HG03460 (cell line): ENCODE measurements around the gene GABBR2.

Experiments
- ATAC-seq: cut with Tn5 transposase; IDR thresholded peaks from one replicate; pipeline ENCODE4 v1.9.1; 2021; ENCODE audit not compliant: unreplicated experiment

The GABBR2 gene

DNA sequence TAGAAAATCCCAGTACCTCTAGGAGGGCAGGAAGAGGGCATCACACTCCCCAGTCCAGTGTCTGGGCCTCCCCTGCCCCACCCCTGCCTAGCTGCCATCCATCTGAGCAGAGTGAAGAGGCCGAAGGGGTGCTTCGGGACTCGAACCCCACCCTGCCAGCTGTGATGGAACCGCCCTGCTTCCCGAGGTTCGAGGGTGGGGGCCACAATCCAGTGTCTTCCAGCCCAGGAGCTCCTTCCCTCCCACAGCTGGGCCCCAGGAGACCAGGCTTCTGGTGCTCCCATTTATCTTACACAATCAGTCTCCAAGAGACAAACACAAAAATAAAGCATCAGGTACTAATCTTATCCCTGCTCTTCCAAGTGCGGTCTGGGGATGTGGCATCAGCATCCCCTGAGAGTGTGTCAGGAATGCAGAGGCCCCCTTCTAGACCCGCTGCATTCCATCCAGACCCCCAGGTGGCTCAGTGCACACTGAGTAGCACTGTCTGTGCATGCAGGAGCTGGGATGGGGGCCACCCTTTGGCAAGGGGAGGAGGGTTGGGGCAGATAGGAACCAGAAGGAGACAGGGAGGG, 330.4 kb downstream of the GABBR2 start:
- no peak for ATAC-seq

DNA sequence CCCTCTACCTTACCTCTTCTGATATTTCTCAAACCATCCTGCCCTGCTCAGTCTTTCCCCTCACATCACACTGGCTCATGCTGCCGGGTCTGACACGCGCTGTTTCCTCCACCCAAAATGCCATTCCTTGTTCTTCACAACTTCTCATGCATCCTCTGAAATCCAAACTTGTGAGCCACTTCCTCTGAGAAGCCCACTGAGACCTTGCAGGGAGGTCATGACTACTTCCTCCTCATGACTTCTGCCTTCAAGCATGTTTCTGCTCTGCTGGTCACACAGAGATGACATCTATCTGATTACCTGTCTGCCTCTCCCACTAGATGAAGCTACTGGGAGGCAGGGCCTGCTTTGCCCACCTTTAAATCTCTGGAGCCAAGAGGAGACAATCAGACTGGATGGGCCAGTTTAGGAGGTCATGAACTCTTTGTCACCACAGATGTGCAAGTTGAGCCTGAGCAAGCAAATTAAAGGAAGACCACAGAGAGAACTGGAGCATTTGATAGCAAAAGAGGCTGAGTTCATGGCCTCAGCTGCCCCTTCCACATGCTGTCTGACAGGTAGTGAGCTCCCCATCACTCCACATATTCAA, 333.5 kb downstream of the GABBR2 start:
- peak; percentile 49 for ATAC-seq

DNA sequence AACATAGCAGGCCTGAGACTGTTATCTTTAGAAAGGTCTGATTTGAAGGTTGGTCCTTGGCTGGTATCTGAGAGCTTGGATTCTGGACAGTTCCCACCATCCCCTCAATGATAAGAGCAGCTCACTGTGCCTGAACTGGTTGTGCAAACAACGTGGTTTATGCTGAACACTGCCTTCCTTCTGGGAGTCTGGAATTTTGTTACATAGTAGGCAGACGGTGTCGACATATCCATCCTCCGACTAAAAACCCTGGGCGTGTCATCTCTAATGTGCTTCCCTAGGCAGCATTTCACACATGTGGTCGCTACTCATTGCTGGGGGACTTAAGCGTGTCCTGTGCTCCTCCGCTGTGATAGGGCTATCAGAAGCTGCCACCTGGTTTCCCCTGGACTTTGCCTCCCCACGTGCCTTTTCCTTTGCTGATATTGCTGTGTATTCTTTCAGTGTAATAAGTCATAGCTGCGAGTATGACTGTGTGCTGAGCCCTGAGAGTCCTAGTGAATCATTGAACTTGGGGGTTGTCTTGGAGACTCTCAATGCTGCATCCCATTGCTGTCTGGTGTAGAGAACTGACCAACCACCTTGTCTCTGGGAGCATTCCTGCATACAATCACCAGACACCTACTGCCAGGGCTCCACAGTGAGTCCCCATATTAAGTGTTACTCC, 334.2 kb downstream of the GABBR2 start:
- ATAC-seq: peak; percentile 27

DNA sequence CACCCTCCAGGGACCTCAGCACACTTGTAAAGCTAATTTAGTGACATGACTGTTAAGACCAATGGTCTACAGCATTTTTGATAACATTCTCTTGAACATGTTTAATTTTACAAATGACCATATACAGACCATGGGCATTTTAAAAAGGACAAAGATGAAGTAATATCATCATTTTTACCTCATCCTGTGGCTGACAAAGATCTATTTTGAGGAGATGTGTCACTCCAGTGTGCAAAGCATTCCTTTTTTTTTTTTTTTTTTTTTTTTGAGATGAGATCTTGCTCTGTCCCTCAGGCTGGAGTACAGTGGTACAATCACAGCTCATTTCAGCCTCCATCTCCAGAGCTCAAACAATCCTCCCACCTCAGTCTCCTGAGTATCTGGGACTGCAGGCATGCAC, 335.1 kb downstream of the GABBR2 start:
- no peak for ATAC-seq

DNA sequence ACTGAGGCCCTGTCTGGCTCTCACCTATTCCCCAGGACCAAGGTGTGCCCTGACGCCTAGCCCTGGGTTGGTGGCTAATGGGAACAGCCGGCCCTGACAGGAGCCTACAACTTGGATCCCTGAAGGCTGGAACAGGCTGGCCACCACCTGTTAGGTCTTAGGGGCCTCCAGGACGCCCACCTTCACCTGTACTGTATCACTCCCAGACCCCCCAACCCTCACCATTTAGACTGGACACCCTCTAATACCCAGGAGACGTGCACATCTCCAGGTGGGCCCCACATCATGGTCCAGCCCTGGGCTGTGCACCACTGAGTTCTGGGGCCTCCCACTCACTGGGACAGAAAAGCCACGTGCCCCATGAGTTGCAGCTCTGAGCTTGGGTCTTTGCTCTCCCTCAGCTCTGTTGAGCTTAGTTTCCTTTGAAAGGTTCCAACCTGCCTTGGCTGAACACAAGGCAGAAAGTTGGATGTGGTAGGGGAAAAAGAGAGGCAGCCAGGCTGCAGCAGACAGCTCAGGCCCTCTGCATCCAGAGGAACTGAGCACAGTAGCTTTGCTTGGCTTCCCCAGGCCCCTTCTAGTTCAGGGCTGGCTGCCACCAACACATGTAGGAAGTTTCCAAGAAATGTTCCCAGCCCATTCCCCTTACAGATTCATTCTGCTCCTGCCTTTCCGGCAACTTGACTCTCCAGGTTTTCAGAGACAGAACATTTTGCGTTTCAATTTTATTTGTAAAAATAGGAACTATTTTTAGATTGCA, 336.5 kb downstream of the GABBR2 start:
- ATAC-seq: no peak

DNA sequence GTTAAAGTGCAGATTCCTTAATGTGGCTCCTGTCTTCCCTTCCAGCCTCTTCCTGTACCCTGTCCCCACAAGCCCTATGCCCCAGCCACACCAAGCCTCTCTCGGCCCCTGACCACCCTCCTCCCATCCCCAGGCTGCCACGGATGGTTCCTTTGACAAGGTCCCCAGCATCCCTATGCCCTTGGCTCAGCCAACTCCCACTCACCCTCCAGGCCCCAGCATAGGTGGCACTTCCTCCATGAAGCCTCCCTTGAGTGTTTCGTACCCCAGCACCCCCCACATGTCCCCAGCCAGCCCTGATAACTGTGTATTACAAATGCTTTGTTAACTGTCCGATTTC, 337.8 kb downstream of the GABBR2 start:
- ATAC-seq: no peak

DNA sequence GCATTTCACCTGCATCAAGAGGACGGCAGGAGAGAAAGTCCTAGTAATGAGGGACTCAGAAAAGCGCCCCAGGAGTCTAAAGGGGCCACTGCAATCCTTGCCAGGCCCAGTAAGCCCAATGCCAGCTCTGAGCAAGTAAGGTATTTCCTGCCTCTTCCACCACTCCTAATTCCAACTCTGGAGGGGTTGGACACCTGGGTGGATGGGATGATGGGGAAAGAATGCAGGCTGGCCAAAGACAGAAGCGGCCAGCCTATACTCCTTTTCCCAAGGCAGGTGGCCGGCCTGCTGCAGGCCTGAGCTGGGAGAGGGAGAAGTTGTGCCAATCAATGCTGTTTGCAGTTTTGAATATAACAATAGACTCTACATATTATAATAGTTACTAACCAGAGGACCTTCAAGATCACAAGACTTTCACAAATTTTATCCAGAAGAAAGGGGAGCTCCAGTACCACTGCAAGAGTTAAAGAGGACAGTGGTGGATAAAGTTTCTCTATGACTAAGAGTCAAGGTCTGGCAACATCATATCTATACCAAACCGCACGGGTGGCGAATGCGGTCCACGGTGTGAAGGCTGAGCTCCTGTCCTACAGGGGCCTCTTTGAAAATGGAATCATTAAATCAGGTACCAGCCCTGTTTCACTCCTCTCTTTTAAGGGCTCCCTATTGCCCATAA, 338.3 kb downstream of the GABBR2 start:
- no peak for ATAC-seq

DNA sequence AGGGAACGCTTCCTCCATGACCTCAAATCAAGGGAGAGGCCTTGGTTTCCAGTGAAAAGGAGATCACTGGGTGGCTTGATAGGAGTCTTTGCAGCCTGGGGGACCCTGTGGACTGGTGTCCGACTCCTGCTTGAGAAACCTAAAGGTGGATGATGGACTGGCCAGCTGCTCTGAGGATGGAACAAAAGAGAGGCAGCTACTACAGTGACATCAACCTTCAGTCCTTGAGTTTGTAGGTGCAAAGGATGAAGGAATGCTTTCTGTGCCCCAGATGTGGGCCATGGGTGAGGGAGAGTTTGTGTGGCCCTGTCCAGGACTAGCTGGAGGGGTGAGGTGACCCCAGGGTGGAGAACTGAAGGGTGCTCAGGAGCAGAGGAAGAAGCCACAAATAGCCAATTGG, 338.8 kb downstream of the GABBR2 start:
- no peak for ATAC-seq

DNA sequence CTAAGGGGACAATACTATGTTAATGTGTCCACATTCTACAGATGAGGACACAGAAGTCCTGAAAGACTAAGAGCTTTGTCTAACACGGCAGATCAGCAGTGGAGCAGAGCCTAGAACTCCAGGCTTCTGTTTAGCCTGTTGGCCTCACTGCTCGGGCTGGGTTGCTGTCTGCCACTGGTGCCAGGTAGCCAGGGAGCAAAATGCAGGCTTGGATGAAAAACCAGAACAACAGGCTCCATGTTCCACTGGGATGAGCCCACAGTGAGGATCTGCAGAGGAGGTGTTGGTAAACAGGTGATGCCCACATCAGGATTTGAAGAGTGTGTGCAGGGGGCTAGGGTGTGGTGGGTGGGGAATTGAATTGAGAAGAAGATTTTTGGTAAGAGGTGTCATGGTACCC, 339.3 kb downstream of the GABBR2 start:
- no peak for ATAC-seq

DNA sequence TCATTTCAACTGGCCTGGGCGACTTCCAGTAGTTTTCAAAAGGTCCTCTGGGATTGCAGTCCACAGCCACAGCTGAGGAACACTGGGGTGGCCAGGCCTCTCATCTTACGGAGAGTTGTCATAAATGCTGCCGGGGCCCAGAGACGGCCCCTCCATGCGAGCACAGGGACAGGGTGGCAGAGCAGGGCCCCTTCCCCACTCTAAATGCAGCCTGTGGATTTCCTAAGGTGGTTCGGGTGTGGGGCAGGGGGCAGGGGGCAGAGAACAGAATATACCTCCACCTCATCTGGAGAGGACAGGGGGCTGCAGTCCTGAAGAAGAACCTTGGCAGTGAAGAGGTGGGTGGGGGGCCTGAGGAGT, 339.7 kb downstream of the GABBR2 start:
- ATAC-seq: no peak

DNA sequence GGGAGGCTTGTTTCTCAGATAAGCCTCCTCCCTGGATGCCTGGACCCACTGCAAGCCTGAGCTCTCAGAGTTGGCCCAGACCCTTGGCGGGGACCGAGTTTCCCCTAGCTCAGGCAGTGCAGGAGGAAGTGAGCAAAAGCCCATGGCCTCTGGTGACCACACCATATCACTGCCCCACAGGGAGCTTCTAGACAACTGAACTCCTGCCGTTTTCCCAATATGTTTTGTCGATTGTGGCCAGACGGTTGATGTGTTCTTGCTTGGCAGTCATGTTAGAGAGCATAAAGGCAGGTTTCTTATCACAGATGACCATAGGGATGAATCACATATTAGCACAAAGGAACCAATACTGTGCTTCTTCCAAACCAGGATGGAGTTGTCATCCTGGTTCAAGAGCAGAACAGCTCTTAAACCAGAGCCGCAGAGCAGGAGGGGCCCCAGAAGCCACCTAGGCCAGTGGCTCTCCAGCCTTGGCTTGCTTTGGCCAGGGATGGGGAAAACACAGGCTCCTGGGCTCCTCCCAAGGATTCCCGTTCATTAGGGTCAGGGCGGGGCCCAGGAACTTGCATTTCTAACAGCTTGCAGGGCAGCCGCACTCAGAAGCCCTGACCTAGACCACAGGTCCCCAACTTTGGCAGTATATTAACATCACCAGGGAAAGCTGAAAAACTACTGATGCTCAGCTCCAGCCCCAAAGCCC, 340.2 kb downstream of the GABBR2 start:
- no peak for ATAC-seq

DNA sequence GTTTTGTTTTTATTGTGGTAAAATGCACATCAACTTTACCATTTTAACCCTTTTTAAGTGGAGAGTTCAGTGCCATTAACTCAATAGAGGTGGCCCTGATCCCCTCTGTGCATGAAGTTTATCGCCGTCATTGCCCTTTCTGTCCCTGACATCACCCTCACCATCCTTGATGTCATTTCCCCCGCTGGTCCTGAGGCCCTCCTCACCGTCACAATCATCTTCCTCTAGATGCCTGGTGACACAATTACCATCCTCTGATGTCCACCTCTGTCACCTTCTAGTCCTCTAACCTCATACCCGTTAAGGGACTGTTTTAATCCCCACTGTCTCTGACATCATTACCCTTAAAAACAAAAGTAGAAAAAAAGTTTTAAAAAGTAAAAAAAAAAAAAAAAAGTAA, 340.8 kb downstream of the GABBR2 start:
- ATAC-seq: no peak

DNA sequence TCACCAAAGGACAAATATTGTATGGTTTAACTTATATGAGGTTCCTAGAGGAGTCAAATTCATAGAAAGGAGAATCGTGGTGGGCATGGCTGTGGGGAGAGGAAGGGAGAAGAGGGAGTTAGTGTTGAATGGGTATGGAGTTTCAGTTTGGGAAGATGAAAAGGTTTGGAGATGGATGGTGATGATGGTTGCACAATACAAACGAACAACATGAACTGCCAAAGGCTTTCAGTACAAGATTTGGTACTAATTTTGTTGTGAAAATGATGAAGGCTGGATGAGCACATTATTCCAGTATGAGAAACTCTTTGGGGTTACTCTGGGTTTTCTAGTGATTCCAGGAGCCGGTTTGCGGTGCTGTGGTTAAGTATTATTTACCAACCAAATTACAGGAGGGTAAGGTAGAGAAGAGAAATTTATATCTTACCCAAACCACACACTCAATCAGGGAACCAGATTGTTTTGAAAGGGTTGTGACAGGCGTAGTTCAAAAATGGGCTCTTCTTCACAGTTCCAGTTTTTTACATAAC, 341.3 kb downstream of the GABBR2 start:
- no peak for ATAC-seq

DNA sequence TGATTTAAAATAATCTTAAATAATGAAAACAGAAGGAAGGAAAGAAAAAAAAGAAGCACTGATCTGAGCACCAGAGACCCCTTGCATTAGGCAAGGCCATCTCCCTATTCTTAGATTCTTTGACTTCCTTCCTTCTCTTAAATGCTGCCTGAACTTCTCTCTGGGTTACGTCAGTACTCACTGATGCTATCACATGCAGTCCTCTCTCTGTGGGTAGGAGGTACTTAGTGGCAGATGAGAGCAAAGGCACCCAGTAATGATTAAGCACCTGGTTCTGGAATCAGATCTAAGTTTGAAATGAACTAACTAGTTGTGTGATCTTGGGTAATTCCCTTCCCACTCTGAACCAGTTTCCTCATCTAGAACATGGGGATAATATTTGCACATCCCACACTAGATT, 343.0 kb downstream of the GABBR2 start:
- no peak for ATAC-seq

DNA sequence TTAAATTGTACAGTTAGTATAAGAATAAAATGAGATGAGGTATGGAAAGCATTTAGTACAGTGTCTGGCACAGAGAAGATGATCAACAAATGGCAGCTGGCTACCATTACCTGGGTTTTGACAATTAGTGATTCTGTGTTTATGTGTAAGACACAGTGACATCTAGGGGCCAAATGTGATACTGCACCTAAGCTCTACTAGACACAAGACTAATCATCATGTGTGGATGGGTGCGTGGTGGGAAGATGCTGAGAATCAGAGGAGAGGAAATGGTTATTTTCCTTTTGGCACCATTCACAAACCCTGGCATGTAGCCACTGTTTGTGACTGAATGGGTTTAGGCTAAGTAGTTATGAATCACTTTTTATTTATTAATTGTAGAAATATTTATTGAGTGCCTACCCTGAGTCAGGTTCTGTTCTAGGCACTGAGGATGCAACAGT, 343.5 kb downstream of the GABBR2 start:
- no peak for ATAC-seq

DNA sequence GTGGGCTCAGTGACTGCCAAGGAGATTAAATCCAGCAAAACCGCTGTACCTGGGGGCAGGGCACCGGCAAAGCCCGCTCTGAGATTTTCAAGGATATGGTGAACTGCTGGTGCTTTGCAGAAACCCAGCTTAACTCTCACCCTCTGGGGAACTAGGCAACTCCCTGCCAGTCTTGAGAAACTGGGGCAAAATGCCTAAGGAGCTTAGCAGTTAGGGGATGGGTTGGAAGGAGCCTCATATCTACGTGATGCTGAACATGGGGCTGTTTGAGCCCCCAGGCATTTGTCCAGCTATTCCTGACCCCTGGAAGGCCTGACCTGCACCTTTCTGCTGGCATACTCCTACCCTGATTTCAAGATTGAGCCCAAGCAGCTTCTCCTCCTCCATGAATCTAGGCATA, 344.6 kb downstream of the GABBR2 start:
- no peak for ATAC-seq

DNA sequence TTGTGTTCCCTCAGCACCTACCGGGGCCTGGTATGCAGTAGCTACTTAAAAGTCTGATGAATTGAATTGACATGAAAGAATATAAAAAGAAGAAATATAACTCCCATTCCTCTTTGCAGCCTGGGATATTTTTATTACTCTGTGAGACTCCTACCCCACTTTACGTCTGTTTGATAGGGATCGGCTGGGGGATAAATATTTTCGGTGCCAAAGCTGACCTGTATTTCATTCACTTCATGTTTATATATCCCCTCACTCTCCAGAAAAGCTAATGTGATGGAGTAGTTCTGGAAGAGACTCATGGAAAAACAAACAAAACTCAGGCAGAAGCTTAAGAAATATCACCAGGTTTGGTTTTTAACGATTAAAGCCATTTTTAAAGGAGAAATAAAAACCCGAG, 345.1 kb downstream of the GABBR2 start:
- no peak for ATAC-seq

DNA sequence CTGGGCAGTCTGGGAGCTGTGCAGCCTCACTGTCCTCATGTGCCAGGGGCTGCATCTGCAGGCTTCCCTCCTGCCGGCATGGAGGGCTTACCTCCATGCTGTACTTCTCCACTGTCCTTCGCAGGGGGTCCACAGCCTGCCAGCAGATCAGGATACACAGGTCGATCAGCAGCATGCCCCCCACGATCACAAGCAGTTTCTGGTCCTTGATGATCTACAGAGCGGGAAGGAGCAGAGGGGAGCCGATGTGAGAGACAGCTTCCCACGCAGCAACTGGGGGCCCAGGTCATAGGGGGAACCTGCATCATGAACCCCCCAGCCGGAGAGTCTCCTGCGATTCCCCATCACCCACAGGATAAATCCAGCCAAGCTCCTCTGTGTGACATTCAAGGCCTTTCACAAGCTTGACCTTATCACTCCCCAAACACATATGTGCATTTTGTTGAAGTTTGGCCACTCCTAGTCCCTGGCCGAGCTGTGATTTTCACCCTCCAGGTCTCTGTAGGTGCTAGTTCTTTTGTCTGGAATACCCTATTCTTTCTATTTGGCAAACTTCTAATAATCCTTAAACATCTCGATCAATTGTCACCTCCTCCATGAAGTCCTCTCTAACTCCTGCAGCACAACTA, 346.0 kb downstream of the GABBR2 start:
- ATAC-seq: no peak

DNA sequence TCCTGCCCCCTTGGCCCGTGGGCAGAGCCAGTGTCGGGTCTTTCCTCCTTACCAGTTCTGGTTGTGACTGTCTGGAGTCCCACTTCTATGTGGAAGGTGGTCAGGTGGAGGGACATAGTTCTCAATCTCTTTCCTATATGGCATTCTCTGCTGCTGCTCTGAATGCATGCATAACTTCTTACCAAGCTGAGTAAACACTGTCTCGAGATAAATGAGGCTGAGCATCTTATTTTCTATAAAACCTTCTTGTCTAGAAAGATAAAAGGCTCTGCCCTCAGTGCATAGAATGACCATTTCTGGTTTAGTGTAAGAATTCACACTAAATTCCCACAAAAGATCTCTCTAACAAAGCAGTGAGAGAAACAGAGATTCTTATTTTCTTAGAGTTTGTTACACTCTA, 347.1 kb downstream of the GABBR2 start:
- ATAC-seq: no peak

DNA sequence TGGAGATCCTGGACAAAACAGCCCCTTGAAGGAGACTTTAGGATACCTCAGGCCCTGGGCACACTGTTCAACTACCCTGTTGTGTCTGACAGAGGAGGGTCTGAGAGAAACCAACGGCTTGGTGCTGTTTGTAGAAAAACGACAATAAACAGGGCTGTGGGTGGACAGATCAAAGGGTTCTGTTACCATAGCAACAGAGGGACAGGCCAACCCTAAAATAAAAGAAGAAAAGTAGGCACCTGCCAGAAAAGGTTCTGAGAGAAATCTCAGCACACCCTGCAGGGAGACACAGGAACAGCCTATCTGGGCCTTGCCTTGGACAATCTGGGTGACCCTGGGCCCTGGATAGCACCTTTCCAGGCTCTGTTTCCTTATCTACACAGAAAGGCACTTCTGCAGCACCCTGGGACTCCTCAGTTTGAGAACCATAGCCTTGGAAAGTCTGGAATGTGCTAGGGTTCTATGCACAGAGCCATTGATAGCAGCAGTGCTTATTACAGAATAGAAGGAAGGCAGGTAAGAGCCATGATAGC, 348.5 kb downstream of the GABBR2 start:
- no peak for ATAC-seq
